ENCODE data around the gene MED9. TPM values are rescaled to one million over a fixed set of nuclear protein-coding genes. Genes with fewer than 3 reads are reported as not detected.

Gene MED9
- total and polyA plus RNA-seq, 2 of the 4 experiments (the other 2 are of a cell fraction), result 6.1 to 10.1 TPM

DNA sequence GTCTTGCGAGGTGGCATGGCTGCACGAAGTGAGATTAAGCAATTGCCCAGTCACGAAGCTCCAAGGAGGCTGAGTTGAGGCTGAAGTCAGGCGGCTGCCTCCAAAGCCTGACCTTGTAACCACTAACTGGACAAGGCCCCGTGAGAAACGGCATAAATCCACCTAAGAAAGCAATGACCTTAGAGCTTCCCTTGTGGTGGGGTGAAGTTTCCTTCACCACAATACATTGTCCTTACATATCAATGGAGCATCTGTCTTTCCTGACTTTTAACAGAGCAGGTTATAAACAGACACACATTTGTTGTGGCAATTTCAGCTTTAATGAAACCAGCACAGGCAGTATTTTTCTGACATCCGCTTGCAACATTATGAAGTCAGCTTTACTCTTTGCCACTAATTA is 2.5 kb upstream of the MED9 start:
- no peak overlapping the region for H3K27ac ChIP-seq (ENCODE audit: insufficient read depth, low read length)
- H3K9me1 ChIP-seq (ENCODE audit: insufficient read depth, low read length), result no peaks in the 10 kb centered on the region; the same call in none of the 2 replicates
- POLR2A ChIA-PET (ENCODE audit: unreplicated experiment), result no interaction called here
- no peaks in the 10 kb centered on the region for H3K9me3 ChIP-seq (ENCODE audit: control insufficient read depth, insufficient read depth, low read length)
- H3K4me2 ChIP-seq (ENCODE audit: low read depth, low read length), result no peak overlapping the region
- H2AK9ac ChIP-seq (replicated peaks; ENCODE audit: low read depth, low read length, poor library complexity), result no peak overlapping the region
- H3K4ac ChIP-seq (ENCODE audit: low read depth, low read length), result no peak overlapping the region
- no peaks in the 10 kb centered on the region; the same call in 1 of the 2 replicates for H3K36me3 ChIP-seq (ENCODE audit: control insufficient read depth, insufficient read depth, low read length)
- H2BK20ac ChIP-seq (ENCODE audit: low read depth, low read length), result no peak overlapping the region
- WGBS, 2 experiments (ENCODE audit: extremely low coverage in 2 of 2, insufficient read length in 1 of 2), result 68% methylated on average over 4 of the region's 7 CpGs; no CpG with 5 or more reads in 1 of the 2 experiments
- H3K27me3 ChIP-seq (ENCODE audit: control insufficient read depth, insufficient read depth, low read length), result peaks cover 36% of the 10 kb centered on the region
- no peaks in the 10 kb centered on the region for H4K20me1 ChIP-seq (ENCODE audit: insufficient read depth, low read length)
- H3K4me1 ChIP-seq (ENCODE audit: control insufficient read depth, insufficient read depth, low read length), result no peaks in the 10 kb centered on the region; the same call in 1 of the 2 replicates
- in situ Hi-C loops (cut with MboI; ENCODE audit: low sequenced_read_pairs), result no loop called here
- no peak for TF ChIP-seq FOS (IDR thresholded peaks at IDR 0.05; ENCODE audit: low read depth, low read length)
- no peak for TF ChIP-seq RAD21 (IDR thresholded peaks at IDR 0.05; ENCODE audit: low read length)
- no peak for TF ChIP-seq RCOR1 (IDR thresholded peaks at IDR 0.05; ENCODE audit: insufficient replicate concordance, low read length)
- TF ChIP-seq RFX5 (IDR thresholded peaks at IDR 0.05; ENCODE audit: low read depth, low read length), result no peak
- TF ChIP-seq MAFK (IDR thresholded peaks at IDR 0.05; ENCODE audit: low read depth, low read length), result no peak
- no peak for TF ChIP-seq MAZ (IDR thresholded peaks at IDR 0.05; ENCODE audit: borderline replicate concordance, low read depth, low read length)
- no peak for TF ChIP-seq CEBPB (IDR thresholded peaks at IDR 0.05; ENCODE audit: low read depth, low read length)
- no peak for TF ChIP-seq BHLHE40 (IDR thresholded peaks at IDR 0.05; ENCODE audit: low read depth, low read length)
- no peak for TF ChIP-seq NFE2L2 (IDR thresholded peaks at IDR 0.05; ENCODE audit: low read depth, low read length)
- TF ChIP-seq, protein P1, sequence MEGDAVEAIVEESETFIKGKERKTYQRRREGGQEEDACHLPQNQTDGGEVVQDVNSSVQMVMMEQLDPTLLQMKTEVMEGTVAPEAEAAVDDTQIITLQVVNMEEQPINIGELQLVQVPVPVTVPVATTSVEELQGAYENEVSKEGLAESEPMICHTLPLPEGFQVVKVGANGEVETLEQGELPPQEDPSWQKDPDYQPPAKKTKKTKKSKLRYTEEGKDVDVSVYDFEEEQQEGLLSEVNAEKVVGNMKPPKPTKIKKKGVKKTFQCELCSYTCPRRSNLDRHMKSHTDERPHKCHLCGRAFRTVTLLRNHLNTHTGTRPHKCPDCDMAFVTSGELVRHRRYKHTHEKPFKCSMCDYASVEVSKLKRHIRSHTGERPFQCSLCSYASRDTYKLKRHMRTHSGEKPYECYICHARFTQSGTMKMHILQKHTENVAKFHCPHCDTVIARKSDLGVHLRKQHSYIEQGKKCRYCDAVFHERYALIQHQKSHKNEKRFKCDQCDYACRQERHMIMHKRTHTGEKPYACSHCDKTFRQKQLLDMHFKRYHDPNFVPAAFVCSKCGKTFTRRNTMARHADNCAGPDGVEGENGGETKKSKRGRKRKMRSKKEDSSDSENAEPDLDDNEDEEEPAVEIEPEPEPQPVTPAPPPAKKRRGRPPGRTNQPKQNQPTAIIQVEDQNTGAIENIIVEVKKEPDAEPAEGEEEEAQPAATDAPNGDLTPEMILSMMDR (conservative IDR thresholded peaks at IDR 0.05; ENCODE audit: low read depth, low read length), result no peak
- TF ChIP-seq CHD1 (IDR thresholded peaks at IDR 0.05; ENCODE audit: low read depth, low read length), result no peak
- TF ChIP-seq, protein P2, sequence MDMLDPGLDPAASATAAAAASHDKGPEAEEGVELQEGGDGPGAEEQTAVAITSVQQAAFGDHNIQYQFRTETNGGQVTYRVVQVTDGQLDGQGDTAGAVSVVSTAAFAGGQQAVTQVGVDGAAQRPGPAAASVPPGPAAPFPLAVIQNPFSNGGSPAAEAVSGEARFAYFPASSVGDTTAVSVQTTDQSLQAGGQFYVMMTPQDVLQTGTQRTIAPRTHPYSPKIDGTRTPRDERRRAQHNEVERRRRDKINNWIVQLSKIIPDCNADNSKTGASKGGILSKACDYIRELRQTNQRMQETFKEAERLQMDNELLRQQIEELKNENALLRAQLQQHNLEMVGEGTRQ (IDR thresholded peaks at IDR 0.05; ENCODE audit: low read depth, low read length), result no peak
- TF ChIP-seq, protein P3, sequence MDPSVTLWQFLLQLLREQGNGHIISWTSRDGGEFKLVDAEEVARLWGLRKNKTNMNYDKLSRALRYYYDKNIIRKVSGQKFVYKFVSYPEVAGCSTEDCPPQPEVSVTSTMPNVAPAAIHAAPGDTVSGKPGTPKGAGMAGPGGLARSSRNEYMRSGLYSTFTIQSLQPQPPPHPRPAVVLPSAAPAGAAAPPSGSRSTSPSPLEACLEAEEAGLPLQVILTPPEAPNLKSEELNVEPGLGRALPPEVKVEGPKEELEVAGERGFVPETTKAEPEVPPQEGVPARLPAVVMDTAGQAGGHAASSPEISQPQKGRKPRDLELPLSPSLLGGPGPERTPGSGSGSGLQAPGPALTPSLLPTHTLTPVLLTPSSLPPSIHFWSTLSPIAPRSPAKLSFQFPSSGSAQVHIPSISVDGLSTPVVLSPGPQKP (IDR thresholded peaks at IDR 0.05; ENCODE audit: borderline replicate concordance, low read depth, low read length), result no peak
- TF ChIP-seq POLR2A (IDR thresholded peaks at IDR 0.05; ENCODE audit: low read depth, low read length), result no peak
- H2BK15ac ChIP-seq (ENCODE audit: low read depth, low read length), result no peak overlapping the region
- H3K79me1 ChIP-seq (ENCODE audit: low read depth in 1 of 2, low read length in 2 of 2), result peaks cover 15 to 24% of the 10 kb centered on the region in 2 experiments; a peak in 3 of 4 replicates
- H2BK5ac ChIP-seq (ENCODE audit: low read depth, low read length, poor library complexity, severe bottlenecking), result no peak overlapping the region
- H2BK120ac ChIP-seq (ENCODE audit: low read depth, low read length), result no peak overlapping the region
- no peak overlapping the region for H3K9ac ChIP-seq (ENCODE audit: low read depth, low read length)
- H3K4me3 ChIP-seq (ENCODE audit: insufficient read depth, low read depth, low read length), result no peak overlapping the region
- dilution Hi-C loops (cut with HindIII; ENCODE audit: low sequenced_read_pairs, unreplicated experiment), result no loop called here
- H2AFZ ChIP-seq (replicated peaks; ENCODE audit: low read length, poor library complexity), result no peak overlapping the region
- H3K56ac ChIP-seq (ENCODE audit: extremely low read depth, insufficient read depth, low read length), result no peak overlapping the region
- no peak for ATAC-seq (ENCODE audit: low read depth)
- no peak overlapping the region for H3K18ac ChIP-seq (ENCODE audit: low read depth, low read length)
- intact Hi-C loops (cut with micrococcal nuclease), result no loop called here
- H3K14ac ChIP-seq (replicated peaks; ENCODE audit: low read depth, low read length), result no peak overlapping the region
- no peak overlapping the region for H4K5ac ChIP-seq (ENCODE audit: low read depth, low read length)
- no peak overlapping the region for H4K91ac ChIP-seq (ENCODE audit: insufficient read depth, low read depth, low read length)
- no peak for DNase-seq
- H2AK5ac ChIP-seq (ENCODE audit: low read depth, low read length), result no peak overlapping the region
- CTCF ChIA-PET, result no interaction called here
- H4K8ac ChIP-seq (ENCODE audit: low read depth in 2 of 2, low read length in 2 of 2), result no peak overlapping the region
- H3K23ac ChIP-seq (ENCODE audit: low read depth, low read length), result no peak overlapping the region
- no TSS peak for BruUV-seq (replicated peaks)
